Neural crest cell (in vitro differentiated cells): ENCODE measurements around the gene TEAD4. TPM values are rescaled to one million over a fixed set of nuclear protein-coding genes. Genes with fewer than 3 reads are reported as not detected.
A peak's percentile ranks its signal among the peaks of the same experiment; 100 is the strongest.

Experiments used
- DNase-seq: peaks from one replicate; pipeline ENCODE4 v3.0.0; 2021; ENCODE audit warnings: low read depth, mixed read lengths, low spot score
- H3K27ac Mint-ChIP-seq: one replicate; pipeline ENCODE4 v1.8.0; 2021; ENCODE audit warnings: mild to moderate bottlenecking, mixed read lengths; ENCODE audit not compliant: unreplicated experiment
- H3K27me3 Mint-ChIP-seq: 2 replicates; pipeline ENCODE4 v1.8.0; 2021; ENCODE audit warnings: low read depth, mild to moderate bottlenecking, mixed read lengths
- H3K36me3 Mint-ChIP-seq: 2 replicates; pipeline ENCODE4 v1.8.0; 2021; ENCODE audit warnings: low read depth, mild to moderate bottlenecking, mixed read lengths
- H3K4me1 Mint-ChIP-seq: 2 replicates; pipeline ENCODE4 v1.8.0; 2021; ENCODE audit warnings: mixed read lengths
- H3K4me3 Mint-ChIP-seq: one replicate; pipeline ENCODE4 v1.8.0; 2021; ENCODE audit warnings: mild to moderate bottlenecking, mixed read lengths
- H3K9me3 Mint-ChIP-seq: 2 replicates; pipeline ENCODE4 v1.8.0; 2021; ENCODE audit warnings: mixed read lengths
- CTCF ChIP-seq: fragments of 200-600 bp; sonication (generic); conservative IDR thresholded peaks from 2 replicates; pipeline ENCODE4 v1.5.0; 2021; ENCODE audit warnings: antibody characterized with exemption, mild to moderate bottlenecking
- total RNA-seq: library from RNA; stranded (reverse); gene quantifications from 2 replicates; pipeline ENCODE4 v1.2.1, GENCODE V29; 2021

The TEAD4 gene
- total RNA-seq, 1 donor from 2014 or later: 30.9 TPM

GRCh38 chr12:2924019-2924418 is 35.2 kb upstream of the TEAD4 start:
- H3K36me3 Mint-ChIP-seq: peaks cover 15% of the 10 kb centered on the region
- peaks cover 5% of the 10 kb centered on the region for H3K4me1 Mint-ChIP-seq

GRCh38 chr12:2925322-2925995 is 33.7 kb upstream of the TEAD4 start:
- H3K36me3 Mint-ChIP-seq: peaks cover 16% of the 10 kb centered on the region
- no peak overlapping the region for H3K27ac Mint-ChIP-seq
- peaks cover 5% of the 10 kb centered on the region for H3K4me1 Mint-ChIP-seq
- H3K9me3 Mint-ChIP-seq: no peaks in the 10 kb centered on the region
- no peaks in the 10 kb centered on the region for H3K27me3 Mint-ChIP-seq
- DNase-seq: no peak
- H3K4me3 Mint-ChIP-seq: no peak overlapping the region
- no peak for TF ChIP-seq CTCF

More at GRCh38 chr12:2924019-2924418, 35.2 kb upstream of the TEAD4 start:
- no peaks in the 10 kb centered on the region for H3K9me3 Mint-ChIP-seq
- no peak for DNase-seq
- peak overlapping the region; percentile 19 for H3K27ac Mint-ChIP-seq
- H3K4me3 Mint-ChIP-seq: no peak overlapping the region
- H3K27me3 Mint-ChIP-seq: no peaks in the 10 kb centered on the region
- TF ChIP-seq CTCF: no peak

- no peak for DNase-seq
- Mint-ChIP-seq H3K36me3 (peaks cover 15% of the 10 kb centered on the region), H3K27ac (no peak overlapping the region), H3K4me3 (no peak overlapping the region), H3K27me3 (no peaks in the 10 kb centered on the region), H3K9me3 (no peaks in the 10 kb centered on the region), H3K4me1 (no peaks in the 10 kb centered on the region)
- no peak for TF ChIP-seq CTCF
Measured at GRCh38 chr12:2930865-2931264, 28.3 kb upstream of the TEAD4 start.

GRCh38 chr12:2933586-2933985 is 25.6 kb upstream of the TEAD4 start:
- Mint-ChIP-seq H3K4me1 (no peaks in the 10 kb centered on the region), H3K9me3 (no peaks in the 10 kb centered on the region), H3K36me3 (peaks cover 8% of the 10 kb centered on the region), H3K4me3 (no peak overlapping the region), H3K27ac (no peak overlapping the region), H3K27me3 (no peaks in the 10 kb centered on the region)
- TF ChIP-seq CTCF: no peak
- DNase-seq: no peak

- H3K27ac Mint-ChIP-seq: no peak overlapping the region
- H3K9me3 Mint-ChIP-seq: no peaks in the 10 kb centered on the region
- no peak for DNase-seq
- no peaks in the 10 kb centered on the region for H3K4me1 Mint-ChIP-seq
- TF ChIP-seq CTCF: no peak
- no peak overlapping the region for H3K4me3 Mint-ChIP-seq
- H3K27me3 Mint-ChIP-seq: no peaks in the 10 kb centered on the region
- peaks cover 8% of the 10 kb centered on the region for H3K36me3 Mint-ChIP-seq
Measured at GRCh38 chr12:2934371-2934770, 24.8 kb upstream of the TEAD4 start.
